Astrocyte (in vitro differentiated cells and primary cell): ENCODE measurements around the gene LIMS1.

Experiments used
- EZH2 ChIP-seq: IDR thresholded peaks from 2 replicates; pipeline ENCODE4 v1.6.1; 2012; ENCODE audit warnings: mild to moderate bottlenecking, low read length, inconsistent platforms; ENCODE audit not compliant: insufficient read depth
- TF ChIP-seq, protein P1 (sequence below): IDR thresholded peaks from 2 replicates; pipeline ENCODE4 v1.5.1; 2011; ENCODE audit warnings: low read depth, mild to moderate bottlenecking, inconsistent platforms, low read length, moderate library complexity; ENCODE audit not compliant: insufficient read depth

DNA sequence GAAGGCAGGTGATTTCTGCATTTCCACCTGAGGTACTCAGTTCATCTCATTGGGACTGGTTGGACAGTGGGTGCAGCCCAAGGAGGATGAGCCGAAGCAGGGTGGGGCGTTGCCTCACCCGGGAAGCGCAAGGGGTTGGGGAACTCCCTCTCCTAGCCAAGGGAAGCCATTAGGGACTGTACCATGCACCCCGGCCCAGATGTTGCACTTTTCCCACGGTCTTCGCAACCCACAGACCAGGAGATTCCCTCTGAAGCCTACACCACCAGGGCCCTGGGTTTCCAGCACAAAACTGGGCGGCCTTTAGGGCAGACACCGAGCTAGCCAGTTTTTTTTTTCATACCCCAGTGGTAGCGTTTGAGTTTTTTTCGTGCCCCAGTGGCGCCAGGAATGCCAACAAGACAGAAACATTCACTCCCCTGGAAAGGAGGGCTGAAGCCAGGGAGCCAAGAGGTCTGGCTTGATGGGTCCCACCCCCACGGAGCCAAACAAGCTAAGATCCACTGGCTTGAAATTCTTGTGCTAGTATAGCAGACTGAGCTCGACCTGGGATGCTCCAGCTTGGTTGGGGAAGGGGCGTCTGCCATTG, 109.1 kb downstream of the LIMS1 start:
- TF ChIP-seq, protein P1, sequence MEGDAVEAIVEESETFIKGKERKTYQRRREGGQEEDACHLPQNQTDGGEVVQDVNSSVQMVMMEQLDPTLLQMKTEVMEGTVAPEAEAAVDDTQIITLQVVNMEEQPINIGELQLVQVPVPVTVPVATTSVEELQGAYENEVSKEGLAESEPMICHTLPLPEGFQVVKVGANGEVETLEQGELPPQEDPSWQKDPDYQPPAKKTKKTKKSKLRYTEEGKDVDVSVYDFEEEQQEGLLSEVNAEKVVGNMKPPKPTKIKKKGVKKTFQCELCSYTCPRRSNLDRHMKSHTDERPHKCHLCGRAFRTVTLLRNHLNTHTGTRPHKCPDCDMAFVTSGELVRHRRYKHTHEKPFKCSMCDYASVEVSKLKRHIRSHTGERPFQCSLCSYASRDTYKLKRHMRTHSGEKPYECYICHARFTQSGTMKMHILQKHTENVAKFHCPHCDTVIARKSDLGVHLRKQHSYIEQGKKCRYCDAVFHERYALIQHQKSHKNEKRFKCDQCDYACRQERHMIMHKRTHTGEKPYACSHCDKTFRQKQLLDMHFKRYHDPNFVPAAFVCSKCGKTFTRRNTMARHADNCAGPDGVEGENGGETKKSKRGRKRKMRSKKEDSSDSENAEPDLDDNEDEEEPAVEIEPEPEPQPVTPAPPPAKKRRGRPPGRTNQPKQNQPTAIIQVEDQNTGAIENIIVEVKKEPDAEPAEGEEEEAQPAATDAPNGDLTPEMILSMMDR: no peak
- TF ChIP-seq EZH2: no peak
